ENCODE measurements around the gene IL12RB1. TPM values are rescaled to one million over a fixed set of nuclear protein-coding genes. Genes with fewer than 3 reads are reported as not detected.

IL12RB1 gene
- total RNA-seq, 1 donor, result 0.72 TPM

DNA sequence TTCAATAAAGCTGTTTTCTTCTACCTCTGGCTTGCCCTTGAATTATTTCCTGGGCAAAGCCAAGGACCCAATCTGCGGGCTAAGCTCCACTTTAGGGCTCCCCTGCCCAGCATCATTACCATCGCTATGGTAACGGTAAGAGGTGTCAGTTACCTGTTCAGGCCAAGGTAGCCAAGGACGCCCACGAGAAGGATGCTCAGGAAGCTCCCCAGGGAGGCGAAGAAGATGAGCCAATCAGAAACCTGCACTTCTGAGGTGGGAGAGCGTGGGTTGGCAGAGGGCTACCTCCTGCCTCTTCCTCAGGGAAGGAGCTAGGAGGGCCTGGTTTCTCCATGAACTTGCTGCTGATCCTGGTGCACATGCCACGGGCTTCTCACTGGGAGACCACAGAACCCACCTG is 24.7 kb downstream of the IL12RB1 start:
- no peak for DNase-seq (ENCODE audit: insufficient read length, low spot score, missing footprints)

GRCh38 chr19:18060472-18060871 is 26.3 kb downstream of the IL12RB1 start:
- Histone ChIP-seq H3K27ac (ENCODE audit: low read depth, low read length) (no peak overlapping the region), H3K79me2 (ENCODE audit: insufficient read depth, low read length) (no peaks in the 10 kb centered on the region), H3K36me3 (ENCODE audit: insufficient read depth, low read length) (no peaks in the 10 kb centered on the region), H2AFZ (ENCODE audit: low read length) (no peak overlapping the region), H3K27me3 (ENCODE audit: insufficient read depth, low read length) (no peaks in the 10 kb centered on the region), H4K20me1 (ENCODE audit: insufficient read depth, low read length) (no peaks in the 10 kb centered on the region), H3K4me3 (ENCODE audit: insufficient read depth, low read length) (no peak overlapping the region), H3K4me1 (ENCODE audit: insufficient read depth, low read length) (no peaks in the 10 kb centered on the region), H3K9me3 (ENCODE audit: low read depth, low read length) (no peaks in the 10 kb centered on the region), H3K4me2 (ENCODE audit: insufficient read depth, low read length) (no peak overlapping the region)
- TF ChIP-seq, protein P1, sequence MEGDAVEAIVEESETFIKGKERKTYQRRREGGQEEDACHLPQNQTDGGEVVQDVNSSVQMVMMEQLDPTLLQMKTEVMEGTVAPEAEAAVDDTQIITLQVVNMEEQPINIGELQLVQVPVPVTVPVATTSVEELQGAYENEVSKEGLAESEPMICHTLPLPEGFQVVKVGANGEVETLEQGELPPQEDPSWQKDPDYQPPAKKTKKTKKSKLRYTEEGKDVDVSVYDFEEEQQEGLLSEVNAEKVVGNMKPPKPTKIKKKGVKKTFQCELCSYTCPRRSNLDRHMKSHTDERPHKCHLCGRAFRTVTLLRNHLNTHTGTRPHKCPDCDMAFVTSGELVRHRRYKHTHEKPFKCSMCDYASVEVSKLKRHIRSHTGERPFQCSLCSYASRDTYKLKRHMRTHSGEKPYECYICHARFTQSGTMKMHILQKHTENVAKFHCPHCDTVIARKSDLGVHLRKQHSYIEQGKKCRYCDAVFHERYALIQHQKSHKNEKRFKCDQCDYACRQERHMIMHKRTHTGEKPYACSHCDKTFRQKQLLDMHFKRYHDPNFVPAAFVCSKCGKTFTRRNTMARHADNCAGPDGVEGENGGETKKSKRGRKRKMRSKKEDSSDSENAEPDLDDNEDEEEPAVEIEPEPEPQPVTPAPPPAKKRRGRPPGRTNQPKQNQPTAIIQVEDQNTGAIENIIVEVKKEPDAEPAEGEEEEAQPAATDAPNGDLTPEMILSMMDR (IDR thresholded peaks at IDR 0.05; ENCODE audit: extremely low read depth, low read depth, low read length), result no peak
- DNase-seq (ENCODE audit: insufficient read length, low spot score, missing footprints), result peak; percentile 68

More for the DNA sequence above, 24.7 kb downstream of the IL12RB1 start:
- H2AFZ ChIP-seq (ENCODE audit: low read length), result no peak overlapping the region
- no peaks in the 10 kb centered on the region for H3K9me3 ChIP-seq (ENCODE audit: low read depth, low read length)
- no peaks in the 10 kb centered on the region for H4K20me1 ChIP-seq (ENCODE audit: insufficient read depth, low read length)
- H3K36me3 ChIP-seq (ENCODE audit: insufficient read depth, low read length), result no peaks in the 10 kb centered on the region
- no peaks in the 10 kb centered on the region for H3K27me3 ChIP-seq (ENCODE audit: insufficient read depth, low read length)
- no peak overlapping the region for H3K4me3 ChIP-seq (ENCODE audit: insufficient read depth, low read length)
- H3K79me2 ChIP-seq (ENCODE audit: insufficient read depth, low read length), result no peaks in the 10 kb centered on the region
- H3K4me1 ChIP-seq (ENCODE audit: insufficient read depth, low read length), result no peaks in the 10 kb centered on the region
- no peak overlapping the region for H3K4me2 ChIP-seq (ENCODE audit: insufficient read depth, low read length)
- TF ChIP-seq, protein P1 (IDR thresholded peaks at IDR 0.05; ENCODE audit: extremely low read depth, low read depth, low read length), result no peak
- H3K27ac ChIP-seq (ENCODE audit: low read depth, low read length), result no peak overlapping the region

GRCh38 chr19:18059902-18060301 is 26.8 kb downstream of the IL12RB1 start:
- no peak overlapping the region for H3K4me3 ChIP-seq (ENCODE audit: insufficient read depth, low read length)
- H3K4me1 ChIP-seq (ENCODE audit: insufficient read depth, low read length), result no peaks in the 10 kb centered on the region
- H4K20me1 ChIP-seq (ENCODE audit: insufficient read depth, low read length), result no peaks in the 10 kb centered on the region
- H3K27ac ChIP-seq (ENCODE audit: low read depth, low read length), result no peak overlapping the region
- no peaks in the 10 kb centered on the region for H3K79me2 ChIP-seq (ENCODE audit: insufficient read depth, low read length)
- H3K27me3 ChIP-seq (ENCODE audit: insufficient read depth, low read length), result no peaks in the 10 kb centered on the region
- no peak overlapping the region for H3K4me2 ChIP-seq (ENCODE audit: insufficient read depth, low read length)
- no peak for DNase-seq (ENCODE audit: insufficient read length, low spot score, missing footprints)
- no peak overlapping the region for H2AFZ ChIP-seq (ENCODE audit: low read length)
- TF ChIP-seq, protein P1 (IDR thresholded peaks at IDR 0.05; ENCODE audit: extremely low read depth, low read depth, low read length), result no peak
- no peaks in the 10 kb centered on the region for H3K9me3 ChIP-seq (ENCODE audit: low read depth, low read length)
- H3K36me3 ChIP-seq (ENCODE audit: insufficient read depth, low read length), result no peaks in the 10 kb centered on the region

GRCh38 chr19:18059297-18059696 is 27.4 kb downstream of the IL12RB1 start:
- H2AFZ ChIP-seq (ENCODE audit: low read length), result no peak overlapping the region
- no peaks in the 10 kb centered on the region for H3K36me3 ChIP-seq (ENCODE audit: insufficient read depth, low read length)
- no peaks in the 10 kb centered on the region for H3K27me3 ChIP-seq (ENCODE audit: insufficient read depth, low read length)
- no peak overlapping the region for H3K4me2 ChIP-seq (ENCODE audit: insufficient read depth, low read length)
- H3K9me3 ChIP-seq (ENCODE audit: low read depth, low read length), result no peaks in the 10 kb centered on the region
- no peak overlapping the region for H3K4me3 ChIP-seq (ENCODE audit: insufficient read depth, low read length)
- H3K79me2 ChIP-seq (ENCODE audit: insufficient read depth, low read length), result no peaks in the 10 kb centered on the region
- no peak overlapping the region for H3K27ac ChIP-seq (ENCODE audit: low read depth, low read length)
- no peaks in the 10 kb centered on the region for H3K4me1 ChIP-seq (ENCODE audit: insufficient read depth, low read length)
- TF ChIP-seq, protein P1 (IDR thresholded peaks at IDR 0.05; ENCODE audit: extremely low read depth, low read depth, low read length), result no peak
- H4K20me1 ChIP-seq (ENCODE audit: insufficient read depth, low read length), result no peaks in the 10 kb centered on the region
- no peak for DNase-seq (ENCODE audit: insufficient read length, low spot score, missing footprints)

All from osteoblast (primary cell).